GM12891 (cell line): ENCODE measurements around the gene ELAVL2.

Experiments used
- DNase-seq: peaks from one replicate; pipeline ENCODE4 v3.0.0; 2011; ENCODE audit warnings: low spot score; ENCODE audit not compliant: insufficient read length
- FAIRE-seq: peaks from 2 replicates; lab custom pipeline; 2011; peaks lifted over from hg19 to GRCh38; lab: Jason Lieb, UNC
- PAX5 ChIP-seq: IDR thresholded peaks from 2 replicates; pipeline ENCODE4 v1.6.1; 2011; ENCODE audit warnings: low read length, moderate library complexity, mild to moderate bottlenecking; ENCODE audit not compliant: insufficient read depth, severe bottlenecking
- POLR2A ChIP-seq: IDR thresholded peaks from 2 replicates; pipeline ENCODE4 v1.6.1; 2011; ENCODE audit warnings: low read depth, low read length, control low read depth
- POLR2AphosphoS5 ChIP-seq: IDR thresholded peaks from 2 replicates; pipeline ENCODE4 v1.6.1; 2011; ENCODE audit warnings: low read depth, low read length, control low read depth
- POU2F2 ChIP-seq: IDR thresholded peaks from 2 replicates; pipeline ENCODE4 v1.6.1; 2011; ENCODE audit warnings: low read depth, mild to moderate bottlenecking, control low read depth, low read length, moderate library complexity
- SPI1 ChIP-seq: IDR thresholded peaks from 2 replicates; pipeline ENCODE4 v1.6.1; 2011; ENCODE audit warnings: low read depth, low read length, control low read depth
- TAF1 ChIP-seq: IDR thresholded peaks from 2 replicates; pipeline ENCODE4 v1.6.1; 2011; ENCODE audit warnings: low read depth, low read length, control low read depth

The ELAVL2 gene

DNA sequence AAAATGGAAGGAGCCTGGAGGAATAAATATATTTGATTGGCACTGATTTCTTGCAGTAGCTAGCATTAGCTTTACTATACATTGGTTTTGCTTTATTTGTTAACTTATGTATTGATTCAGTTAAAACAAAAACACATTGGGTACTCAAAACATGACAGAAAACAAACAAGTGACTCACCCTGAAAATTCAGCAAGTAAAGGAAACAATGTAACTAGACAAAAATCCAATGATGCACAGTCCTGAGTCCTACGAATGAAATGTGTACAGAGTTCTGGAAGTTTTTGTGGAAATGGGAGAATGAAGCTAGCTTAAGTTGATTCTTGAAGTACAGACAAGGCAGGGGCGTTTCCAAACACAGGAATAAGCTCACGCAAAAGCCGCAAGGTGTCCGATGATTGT, 175.0 kb downstream of the ELAVL2 start:
- DNase-seq (no peak), FAIRE-seq (no peak)
- no peak for TF ChIP-seq PAX5
- TF ChIP-seq TAF1: no peak
- TF ChIP-seq POU2F2: no peak
- TF ChIP-seq POLR2AphosphoS5: no peak
- TF ChIP-seq SPI1: no peak
- TF ChIP-seq POLR2A: no peak

DNA sequence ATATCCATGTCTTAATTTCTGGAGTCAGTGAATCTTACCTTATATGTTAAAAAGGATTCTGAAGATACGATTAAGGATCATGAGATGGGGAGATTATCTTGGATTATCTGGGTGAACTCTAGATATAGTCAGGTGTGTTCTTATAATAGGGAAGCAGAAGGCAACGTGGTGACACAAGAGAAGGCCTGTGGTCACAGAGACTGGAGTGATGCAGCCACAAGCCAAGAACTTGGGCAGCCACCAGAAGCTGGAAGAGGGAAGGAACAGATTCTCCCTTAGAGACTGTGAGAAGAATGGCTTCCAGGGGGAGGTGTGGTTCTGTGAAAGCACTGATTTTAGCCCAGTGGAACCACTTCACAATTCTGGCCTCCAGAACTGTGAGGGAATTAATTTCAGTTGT, 177.4 kb downstream of the ELAVL2 start:
- TF ChIP-seq POU2F2 (no peak), SPI1 (no peak), POLR2A (no peak), POLR2AphosphoS5 (no peak), PAX5 (no peak), TAF1 (no peak)
- DNase-seq (no peak), FAIRE-seq (no peak)

DNA sequence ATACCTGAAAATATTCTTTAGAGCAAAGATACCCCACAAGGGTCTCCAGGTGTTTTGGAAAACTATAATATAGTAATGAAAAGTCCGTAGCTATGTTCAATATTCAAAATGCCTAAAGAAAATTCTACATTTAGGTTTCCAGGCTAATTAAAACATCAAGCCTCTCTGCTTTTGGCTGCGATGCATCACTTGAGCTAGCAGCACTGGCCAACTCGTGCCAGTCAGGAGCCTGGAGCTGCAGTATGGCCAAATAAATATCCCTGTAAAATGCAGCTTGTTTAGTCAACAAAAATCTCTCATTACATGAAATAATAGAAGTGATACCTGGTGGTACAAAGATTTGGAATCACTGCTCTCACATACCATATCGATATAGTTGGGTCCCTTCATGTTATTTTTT, 181.1 kb downstream of the ELAVL2 start:
- no peak for DNase-seq
- TF ChIP-seq POLR2AphosphoS5 (no peak), POLR2A (no peak), SPI1 (no peak), PAX5 (no peak), POU2F2 (no peak), TAF1 (no peak)

DNA sequence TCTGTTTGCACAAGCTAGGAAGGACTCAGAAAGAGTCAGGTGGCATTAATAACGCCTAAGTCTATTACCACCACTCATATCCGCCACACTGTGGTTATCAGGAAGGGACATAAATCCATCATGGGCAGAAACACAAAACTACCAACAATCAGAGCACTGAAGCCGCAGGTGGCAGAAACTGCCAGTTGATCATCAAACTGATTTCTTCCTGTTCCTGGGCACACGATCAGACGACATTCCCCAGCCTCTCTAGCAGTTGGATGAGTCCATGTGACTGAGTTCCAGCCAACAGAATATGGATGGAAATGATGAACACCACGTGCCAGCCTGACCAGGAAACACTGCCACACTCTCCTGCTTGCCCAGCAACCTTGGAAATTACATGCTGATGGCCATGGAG, 181.7 kb downstream of the ELAVL2 start:
- DNase-seq (no peak), FAIRE-seq (no peak)
- TF ChIP-seq TAF1: no peak
- no peak for TF ChIP-seq POLR2A
- TF ChIP-seq POLR2AphosphoS5: no peak
- no peak for TF ChIP-seq SPI1
- TF ChIP-seq POU2F2: no peak
- no peak for TF ChIP-seq PAX5

More for the DNA sequence above, 181.1 kb downstream of the ELAVL2 start:
- no peak for FAIRE-seq

DNA sequence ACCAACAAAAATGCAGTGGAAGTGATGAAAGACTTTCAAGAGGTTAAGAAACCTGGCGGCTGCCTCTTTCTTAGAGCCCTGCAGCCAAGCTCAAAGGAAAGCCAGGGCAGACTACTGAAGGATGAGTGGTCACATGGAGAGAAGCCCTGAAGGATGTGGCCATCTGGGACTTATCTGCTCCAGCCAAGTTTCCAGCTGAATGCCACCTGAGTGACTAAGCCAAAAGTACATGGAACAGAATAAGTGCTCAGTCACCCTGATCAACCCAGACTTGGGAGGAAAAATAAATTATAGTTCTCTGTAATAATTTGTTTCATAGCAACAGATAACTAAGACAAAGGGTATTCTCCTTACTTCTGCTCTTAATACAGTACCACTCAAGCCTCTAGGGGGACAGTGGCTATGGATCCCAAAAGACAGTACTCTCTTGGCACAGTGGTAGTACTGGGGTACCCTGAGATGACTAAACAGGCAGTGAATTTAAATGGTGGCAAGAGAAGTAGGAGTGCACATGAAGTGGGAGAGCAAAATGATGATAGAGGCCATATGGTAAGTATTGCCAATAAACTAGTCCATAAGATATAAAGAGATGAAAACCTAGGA, 182.3 kb downstream of the ELAVL2 start:
- no peak for DNase-seq
- FAIRE-seq: no peak
- TF ChIP-seq PAX5 (no peak), POLR2AphosphoS5 (no peak), POU2F2 (no peak)
